HepG2 (cell line): Measurements from ENCODE around the gene TFF1.

Source experiments
- CTCF ChIP-seq: sonication (generic); formaldehyde crosslinking; IDR thresholded peaks from 2 replicates; pipeline ENCODE4 v1.5.0; 2020; ENCODE audit warnings: mild to moderate bottlenecking, missing genetic modification reagents, moderate library complexity
- HCFC1 ChIP-seq: fragments of 150-350 bp; IDR thresholded peaks from 2 replicates; pipeline ENCODE4 v1.6.1; 2014; ENCODE audit warnings: low read depth, low read length
- HDAC1 ChIP-seq: sonication (generic); formaldehyde crosslinking; IDR thresholded peaks from 2 replicates; pipeline ENCODE4 v1.5.1; 2020; ENCODE audit warnings: mild to moderate bottlenecking, missing genetic modification reagents

GRCh38 chr21:42341776-42342542 is 24.4 kb downstream of the TFF1 start:
- TF ChIP-seq CTCF (CRISPR knock-in tag) (no peak), HDAC1 (CRISPR knock-in tag) (no peak), HCFC1 (no peak)
